Renal cortex interstitium (tissue), 11 donors: ENCODE results near the gene KHDC3L. TPM values are rescaled to one million over a fixed set of nuclear protein-coding genes. Genes with fewer than 3 reads are reported as not detected.
A peak's percentile ranks its signal among the peaks of the same experiment; 100 is the strongest.
"Not testable (repeated sequence)": the region's sequence is repeated elsewhere in the genome, so short reads cannot be mapped to it uniquely, and the experiment has no call there.

Source experiments
- DNase-seq, 11 donors: peaks; one replicate each; pipeline ENCODE4 v3.0.0-alpha.2; 2013; ENCODE audit warnings: low read depth in 9 of 11, low spot score in 4 of 11; ENCODE audit errors: extremely low read depth in 1 of 11
- polyA plus RNA-seq, 3 donors: library from polyadenylated mRNA; unstranded; fragments of 120-200 nt; gene quantifications; one replicate each; pipeline ENCODE4 v1.2.1, GENCODE V29; 2013; ENCODE audit not compliant: insufficient read length in 3 of 3

KHDC3L gene
- polyA plus RNA-seq, 3 donors: 0.20 TPM; not detected in 2

GRCh38 chr6:73367761-73368355 is 5.4 kb downstream of the KHDC3L start:
- DNase-seq: no peak

- no peak for DNase-seq
Measured at GRCh38 chr6:73368675-73369074, 6.2 kb downstream of the KHDC3L start.

GRCh38 chr6:73369157-73369556 is 6.7 kb downstream of the KHDC3L start:
- no peak for DNase-seq

GRCh38 chr6:73369563-73369962 is 7.1 kb downstream of the KHDC3L start, which contains the start of gene OOEP:
Gene OOEP, minus strand, starts transcription at chr6:73369897. Its CDS starts 105 bp downstream, at chr6:73369792.
- DNase-seq: no peak

- DNase-seq: no peak
Measured at GRCh38 chr6:73371984-73372383, 9.5 kb downstream of the KHDC3L start.

GRCh38 chr6:73372516-73372915 is 10.1 kb downstream of the KHDC3L start:
- no peak for DNase-seq

GRCh38 chr6:73375216-73375615 is 12.8 kb downstream of the KHDC3L start:
- DNase-seq: no peak

GRCh38 chr6:73377225-73377624 is 14.8 kb downstream of the KHDC3L start:
- no peak for DNase-seq

- not testable (repeated sequence) for DNase-seq
Measured at GRCh38 chr6:73381531-73381930, 19.1 kb downstream of the KHDC3L start.

- no peak for DNase-seq
Measured at GRCh38 chr6:73382462-73383113, 20.1 kb downstream of the KHDC3L start.

GRCh38 chr6:73388433-73388799 is 26.0 kb downstream of the KHDC3L start:
- DNase-seq: peak in 1 of 11 donors; percentile 5

GRCh38 chr6:73388800-73389512 is 26.5 kb downstream of the KHDC3L start:
- DNase-seq: peak in 10 of 11 donors; percentile 13 to 43 (median 34)

- no peak for DNase-seq
Measured at GRCh38 chr6:73389854-73390253, 27.4 kb downstream of the KHDC3L start.

GRCh38 chr6:73391675-73392074 is 29.2 kb downstream of the KHDC3L start:
- DNase-seq: no peak

GRCh38 chr6:73392188-73392587 is 29.7 kb downstream of the KHDC3L start:
- DNase-seq: not testable (repeated sequence)

GRCh38 chr6:73393278-73393677 is 30.8 kb downstream of the KHDC3L start:
- DNase-seq: no peak

GRCh38 chr6:73394577-73395354 is 32.3 kb downstream of the KHDC3L start, which contains the start of gene DDX43:
Gene DDX43, plus strand, starts transcription at chr6:73394828. Its CDS starts 78 bp downstream, at chr6:73394906.
- DNase-seq: peak in 1 of 11 donors; percentile 16

GRCh38 chr6:73395875-73396274 is 33.4 kb downstream of the KHDC3L start:
- DNase-seq: no peak

GRCh38 chr6:73400656-73401055 is 38.2 kb downstream of the KHDC3L start:
- no peak for DNase-seq
